Lower lobe of right lung (tissue), 2 donors: ENCODE data around the gene FAM216B. TPM values are rescaled to one million over a fixed set of nuclear protein-coding genes. Genes with fewer than 3 reads are reported as not detected.

Source experiments
- ATAC-seq, 2 donors: fragments of 200-7000 bp; cut with Tn5 transposase; one replicate each; pipeline ENCODE4 v1.9.1; 2020 to 2022; ENCODE audit warnings: mild to moderate bottlenecking in 2 of 2, moderate library complexity in 2 of 2
- DNase-seq: peaks from one replicate; pipeline ENCODE4 v3.0.0-alpha.2; 2020
- H3K27ac ChIP-seq: fragments of 200-600 bp; one replicate; pipeline ENCODE4 v1.8.0; 2022
- H3K27me3 ChIP-seq: fragments of 200-600 bp; one replicate; pipeline ENCODE4 v1.8.0; 2022; ENCODE audit warnings: low read depth
- H3K36me3 ChIP-seq: fragments of 200-600 bp; one replicate; pipeline ENCODE4 v1.8.0; 2022; ENCODE audit warnings: mild to moderate bottlenecking
- H3K4me1 ChIP-seq: fragments of 200-600 bp; one replicate; pipeline ENCODE4 v1.8.0; 2022
- H3K4me3 ChIP-seq: fragments of 200-600 bp; one replicate; pipeline ENCODE4 v1.8.0; 2022; ENCODE audit warnings: mild to moderate bottlenecking
- H3K9me3 ChIP-seq: fragments of 200-600 bp; one replicate; pipeline ENCODE4 v1.8.0; 2022
- intact Hi-C: fragments of 100-400 bp; cut with DNase I; formaldehyde crosslinking; loops from one replicate; pipeline ENCODE4 v1.11.0; 2022
- total RNA-seq: library from RNA; stranded (reverse); fragmentation: NEBNext Ultra II Directional; extraction: Animal tissue kit (Norgen Biotek cat#: 25700); gene quantifications from one replicate; pipeline ENCODE4 v1.2.1, GENCODE V29; 2021
- TF ChIP-seq, protein P1 (sequence below): fragments of 200-600 bp; IDR thresholded peaks from one replicate; pipeline ENCODE4 v1.8.0; 2022; ENCODE audit warnings: antibody characterized with exemption, mild to moderate bottlenecking
- donor health status: DM: no; HTN: yes; CAD: no; lungs with severe emphysema.

The FAM216B gene
- total RNA-seq, 1 donor from 2014 or later = 17.0 TPM

DNA sequence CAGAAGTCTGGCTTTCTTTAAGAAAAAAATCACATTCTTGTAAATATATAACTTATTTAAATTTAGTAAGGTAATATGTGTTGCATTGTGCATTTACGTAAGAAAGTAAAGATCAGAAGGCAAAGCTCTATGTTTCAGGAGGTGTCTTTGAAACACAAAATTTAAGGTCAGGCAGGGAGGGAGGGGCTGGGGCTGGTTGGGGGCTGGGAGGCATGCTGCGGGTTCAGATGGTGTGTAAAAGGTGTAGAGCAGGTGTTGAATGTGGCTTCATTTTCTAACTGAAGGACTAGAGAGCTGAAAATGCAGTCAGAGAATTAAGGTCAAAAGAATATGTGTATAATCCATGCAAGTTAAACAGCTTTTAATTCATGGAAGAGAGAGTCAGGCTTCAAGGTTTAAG, 14.3 kb downstream of the FAM216B start:
- no peak for DNase-seq
- Histone ChIP-seq H3K4me1 (no peaks in the 10 kb centered on the region), H3K9me3 (no peaks in the 10 kb centered on the region), H3K4me3 (no peak overlapping the region), H3K27me3 (peaks cover 9% of the 10 kb centered on the region), H3K36me3 (no peaks in the 10 kb centered on the region), H3K27ac (no peak overlapping the region)
- intact Hi-C loops = no loop called here
- TF ChIP-seq, protein P1, sequence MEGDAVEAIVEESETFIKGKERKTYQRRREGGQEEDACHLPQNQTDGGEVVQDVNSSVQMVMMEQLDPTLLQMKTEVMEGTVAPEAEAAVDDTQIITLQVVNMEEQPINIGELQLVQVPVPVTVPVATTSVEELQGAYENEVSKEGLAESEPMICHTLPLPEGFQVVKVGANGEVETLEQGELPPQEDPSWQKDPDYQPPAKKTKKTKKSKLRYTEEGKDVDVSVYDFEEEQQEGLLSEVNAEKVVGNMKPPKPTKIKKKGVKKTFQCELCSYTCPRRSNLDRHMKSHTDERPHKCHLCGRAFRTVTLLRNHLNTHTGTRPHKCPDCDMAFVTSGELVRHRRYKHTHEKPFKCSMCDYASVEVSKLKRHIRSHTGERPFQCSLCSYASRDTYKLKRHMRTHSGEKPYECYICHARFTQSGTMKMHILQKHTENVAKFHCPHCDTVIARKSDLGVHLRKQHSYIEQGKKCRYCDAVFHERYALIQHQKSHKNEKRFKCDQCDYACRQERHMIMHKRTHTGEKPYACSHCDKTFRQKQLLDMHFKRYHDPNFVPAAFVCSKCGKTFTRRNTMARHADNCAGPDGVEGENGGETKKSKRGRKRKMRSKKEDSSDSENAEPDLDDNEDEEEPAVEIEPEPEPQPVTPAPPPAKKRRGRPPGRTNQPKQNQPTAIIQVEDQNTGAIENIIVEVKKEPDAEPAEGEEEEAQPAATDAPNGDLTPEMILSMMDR = no peak
- ATAC-seq = no peak

DNA sequence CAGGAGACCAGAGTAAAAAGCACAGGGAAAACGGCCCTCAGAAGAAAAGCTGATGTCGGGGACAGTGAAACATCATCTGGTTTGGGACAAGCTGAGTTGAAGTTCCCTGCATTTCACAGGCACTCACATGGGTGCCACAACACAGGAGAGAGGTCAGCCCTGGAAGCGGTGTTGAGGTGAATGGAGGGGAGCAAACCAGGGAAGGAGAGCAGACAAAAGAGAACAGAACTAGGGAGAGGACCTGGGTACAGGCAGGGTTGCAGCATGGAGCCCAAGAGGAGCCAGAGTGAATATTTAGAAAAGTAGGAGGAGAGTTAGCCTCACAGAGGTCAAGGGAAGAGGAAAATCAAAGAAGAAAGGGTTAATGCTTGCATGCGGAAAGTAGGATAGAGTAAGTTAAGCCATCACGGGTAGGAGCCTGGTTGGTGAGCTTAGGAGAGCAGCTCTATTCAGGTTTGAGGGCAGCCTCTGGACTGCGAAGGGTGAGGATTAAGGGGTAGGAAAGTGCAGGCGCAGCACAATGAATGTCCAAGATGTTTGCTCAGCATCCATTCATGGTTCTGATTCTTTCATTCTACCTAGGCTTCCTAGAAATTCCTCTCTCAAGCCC, 15.5 kb downstream of the FAM216B start:
- Histone ChIP-seq H3K27ac (no peak overlapping the region), H3K27me3 (peaks cover 9% of the 10 kb centered on the region), H3K4me3 (no peak overlapping the region), H3K9me3 (no peaks in the 10 kb centered on the region), H3K4me1 (no peaks in the 10 kb centered on the region), H3K36me3 (no peaks in the 10 kb centered on the region)
- ATAC-seq = no peak
- no peak for DNase-seq
- intact Hi-C loops = no loop called here
- TF ChIP-seq, protein P1 = no peak

DNA sequence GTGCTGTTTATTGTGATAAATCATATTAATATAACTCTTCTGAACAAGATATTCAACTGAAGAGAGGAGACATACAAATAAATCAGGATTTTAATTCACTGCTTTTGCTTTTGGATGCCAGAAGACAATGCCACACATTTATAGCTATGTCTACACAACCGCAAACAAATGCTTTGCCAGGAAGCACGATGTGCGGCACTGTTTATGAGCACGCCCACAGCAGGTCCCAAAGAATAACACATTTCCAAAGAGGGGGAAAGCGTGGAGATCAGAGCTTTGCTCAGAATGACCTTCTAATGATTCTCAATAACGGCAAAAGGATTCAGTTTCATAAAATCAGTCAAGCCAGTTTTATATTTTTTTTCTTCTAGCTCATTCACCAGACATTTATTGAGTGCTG, 16.7 kb downstream of the FAM216B start:
- Histone ChIP-seq H3K27me3 (peaks cover 9% of the 10 kb centered on the region), H3K4me1 (no peaks in the 10 kb centered on the region), H3K4me3 (no peak overlapping the region), H3K36me3 (no peaks in the 10 kb centered on the region), H3K27ac (no peak overlapping the region), H3K9me3 (no peaks in the 10 kb centered on the region)
- TF ChIP-seq, protein P1 = no peak
- ATAC-seq = no peak
- no peak for DNase-seq
- intact Hi-C loops = no loop called here

DNA sequence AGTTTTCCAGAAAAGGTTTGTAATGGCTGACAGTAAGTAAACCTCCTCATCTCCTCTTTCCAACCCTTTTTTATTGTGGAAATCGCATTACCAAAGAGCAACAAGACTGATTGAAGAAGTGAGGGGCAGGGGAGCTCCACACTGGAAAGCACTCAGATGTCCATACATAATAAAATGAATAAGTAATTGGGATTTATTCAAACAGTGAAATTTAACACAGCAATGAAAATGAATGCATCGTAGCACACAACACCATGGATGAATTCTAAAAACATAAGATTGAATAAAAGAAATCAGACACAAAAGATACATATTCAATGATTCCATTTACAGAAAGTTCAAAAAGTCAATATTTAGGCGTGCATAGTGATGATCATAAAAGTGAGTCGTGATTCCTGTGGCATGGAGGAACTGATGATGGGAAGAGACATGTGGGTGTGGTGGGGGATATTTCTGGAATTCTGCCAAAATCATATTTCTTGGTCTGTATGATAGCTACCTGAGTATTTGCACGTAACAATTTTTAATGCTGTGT, 18.8 kb downstream of the FAM216B start:
- DNase-seq (no peak), ATAC-seq (no peak)
- Histone ChIP-seq H3K9me3 (no peaks in the 10 kb centered on the region), H3K27me3 (peaks cover 7% of the 10 kb centered on the region), H3K4me3 (no peak overlapping the region), H3K4me1 (no peaks in the 10 kb centered on the region), H3K27ac (no peak overlapping the region), H3K36me3 (no peaks in the 10 kb centered on the region)
- TF ChIP-seq, protein P1 = no peak
- intact Hi-C loops = no loop called here

DNA sequence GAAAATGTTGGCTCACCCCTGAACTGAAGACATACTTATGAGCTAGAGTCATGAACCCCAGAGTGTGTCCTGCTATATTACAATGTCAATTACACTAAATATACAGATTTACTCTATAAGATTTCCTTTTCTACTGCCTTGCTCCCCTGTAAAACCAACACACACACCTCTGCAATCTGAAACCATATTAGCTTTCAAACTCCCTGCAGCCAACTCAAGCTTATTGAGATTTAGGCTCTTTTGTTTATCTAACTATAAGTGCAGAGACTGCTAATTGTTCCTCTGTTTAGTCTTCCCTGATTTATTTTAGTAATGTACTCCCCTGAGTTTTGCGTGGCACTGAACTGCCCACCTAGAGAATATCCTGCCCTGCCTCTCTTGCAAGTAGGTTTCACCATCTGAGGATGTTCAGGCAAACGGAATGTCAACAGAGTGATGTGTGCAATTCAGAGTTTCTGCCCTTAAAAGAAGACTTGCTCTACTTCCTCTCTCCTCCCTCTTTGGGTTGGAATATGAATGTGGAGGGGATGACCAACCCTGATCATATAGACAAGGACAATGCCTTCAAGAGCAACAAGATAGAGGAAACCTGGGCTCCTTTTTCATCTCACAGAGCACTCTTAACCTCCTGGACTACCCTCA, 22.3 kb downstream of the FAM216B start:
- Histone ChIP-seq H3K36me3 (no peaks in the 10 kb centered on the region), H3K4me1 (no peaks in the 10 kb centered on the region), H3K27ac (no peak overlapping the region), H3K9me3 (no peaks in the 10 kb centered on the region), H3K27me3 (peaks cover 4% of the 10 kb centered on the region), H3K4me3 (no peak overlapping the region)
- no peak for DNase-seq
- intact Hi-C loops = no loop called here
- TF ChIP-seq, protein P1 = no peak
- ATAC-seq = no peak
